Progenitor cell of endocrine pancreas (in vitro differentiated cells): ENCODE measurements around the gene HTT-AS. TPM values are rescaled to one million over a fixed set of nuclear protein-coding genes. Genes with fewer than 3 reads are reported as not detected.

Experiments
- DNase-seq: peaks from one replicate; pipeline ENCODE4 v3.0.0; 2021; ENCODE audit warnings: low spot score; ENCODE audit not compliant: unreplicated experiment
- H3K27ac Mint-ChIP-seq: 2 replicates; pipeline ENCODE4 v1.8.0; 2021; ENCODE audit warnings: mild to moderate bottlenecking, moderate library complexity, mixed read lengths
- H3K27me3 Mint-ChIP-seq: 2 replicates; pipeline ENCODE4 v1.8.0; 2021; ENCODE audit warnings: mixed read lengths
- H3K36me3 Mint-ChIP-seq: 2 replicates; pipeline ENCODE4 v1.8.0; 2022; ENCODE audit warnings: mixed read lengths; ENCODE audit not compliant: insufficient read depth
- H3K4me1 Mint-ChIP-seq: 2 replicates; pipeline ENCODE4 v1.8.0; 2021; ENCODE audit warnings: low read depth, mixed read lengths
- H3K4me3 Mint-ChIP-seq: 2 replicates; pipeline ENCODE4 v1.8.0; 2021; ENCODE audit warnings: low read depth, mild to moderate bottlenecking, moderate library complexity, mixed read lengths
- H3K9me3 Mint-ChIP-seq: 2 replicates; pipeline ENCODE4 v1.8.0; 2021; ENCODE audit warnings: low read depth, mixed read lengths
- CTCF ChIP-seq: fragments of 200-600 bp; sonication (generic); IDR thresholded peaks from one replicate; pipeline ENCODE4 v1.5.0; 2021; ENCODE audit warnings: antibody characterized with exemption, mild to moderate bottlenecking; ENCODE audit not compliant: unreplicated experiment
- total RNA-seq: library from RNA; stranded (reverse); gene quantifications from 2 replicates; pipeline ENCODE4 v1.2.1, GENCODE V29; 2021

Gene HTT-AS
- total RNA-seq, 1 donor from 2014 or later, result not detected

GRCh38 chr4:3112609-3113469 lies 38.5 kb upstream of the HTT-AS start:
- Mint-ChIP-seq H3K9me3 (no peaks in the 10 kb centered on the region), H3K27ac (no peak overlapping the region), H3K27me3 (no peaks in the 10 kb centered on the region), H3K36me3 (peaks cover 48% of the 10 kb centered on the region), H3K4me3 (no peak overlapping the region), H3K4me1 (peaks cover 4% of the 10 kb centered on the region)
- no peak for TF ChIP-seq CTCF
- no peak for DNase-seq

- Mint-ChIP-seq H3K27ac (no peak overlapping the region), H3K27me3 (no peaks in the 10 kb centered on the region)
Measured at GRCh38 chr4:3112201-3112600, 37.9 kb upstream of the HTT-AS start.

GRCh38 chr4:3111461-3111860 lies 37.1 kb upstream of the HTT-AS start:
- DNase-seq, result no peak
- Mint-ChIP-seq H3K27ac (no peak overlapping the region), H3K4me3 (no peak overlapping the region), H3K9me3 (no peaks in the 10 kb centered on the region), H3K4me1 (peaks cover 4% of the 10 kb centered on the region), H3K36me3 (peaks cover 56% of the 10 kb centered on the region), H3K27me3 (no peaks in the 10 kb centered on the region)
- no peak for TF ChIP-seq CTCF

More at GRCh38 chr4:3112201-3112600, 37.9 kb upstream of the HTT-AS start:
- H3K4me1 Mint-ChIP-seq, result peaks cover 4% of the 10 kb centered on the region
- no peaks in the 10 kb centered on the region for H3K9me3 Mint-ChIP-seq
- no peak for TF ChIP-seq CTCF
- no peak for DNase-seq
- H3K36me3 Mint-ChIP-seq, result peaks cover 53% of the 10 kb centered on the region
- H3K4me3 Mint-ChIP-seq, result no peak overlapping the region

- Mint-ChIP-seq H3K36me3 (peaks cover 45% of the 10 kb centered on the region), H3K9me3 (no peaks in the 10 kb centered on the region), H3K4me1 (peaks cover 4% of the 10 kb centered on the region), H3K4me3 (no peak overlapping the region), H3K27ac (no peak overlapping the region), H3K27me3 (no peaks in the 10 kb centered on the region)
- no peak for TF ChIP-seq CTCF
- no peak for DNase-seq
Measured at GRCh38 chr4:3108211-3108610, 33.9 kb upstream of the HTT-AS start.

GRCh38 chr4:3107691-3108121 lies 33.4 kb upstream of the HTT-AS start:
- peaks cover 4% of the 10 kb centered on the region for H3K4me1 Mint-ChIP-seq
- no peaks in the 10 kb centered on the region for H3K27me3 Mint-ChIP-seq
- H3K4me3 Mint-ChIP-seq, result no peak overlapping the region
- peaks cover 40% of the 10 kb centered on the region for H3K36me3 Mint-ChIP-seq
- no peak for DNase-seq
- no peak overlapping the region for H3K27ac Mint-ChIP-seq
- H3K9me3 Mint-ChIP-seq, result no peaks in the 10 kb centered on the region
- TF ChIP-seq CTCF, result no peak
